HG03060 (cell line): Measurements from ENCODE around the gene MYH4.

Source experiments
- ATAC-seq: cut with Tn5 transposase; IDR thresholded peaks from one replicate; pipeline ENCODE4 v1.9.1; 2021; ENCODE audit warnings: low read depth, moderate number of reproducible peaks; ENCODE audit not compliant: unreplicated experiment

The MYH4 gene

DNA sequence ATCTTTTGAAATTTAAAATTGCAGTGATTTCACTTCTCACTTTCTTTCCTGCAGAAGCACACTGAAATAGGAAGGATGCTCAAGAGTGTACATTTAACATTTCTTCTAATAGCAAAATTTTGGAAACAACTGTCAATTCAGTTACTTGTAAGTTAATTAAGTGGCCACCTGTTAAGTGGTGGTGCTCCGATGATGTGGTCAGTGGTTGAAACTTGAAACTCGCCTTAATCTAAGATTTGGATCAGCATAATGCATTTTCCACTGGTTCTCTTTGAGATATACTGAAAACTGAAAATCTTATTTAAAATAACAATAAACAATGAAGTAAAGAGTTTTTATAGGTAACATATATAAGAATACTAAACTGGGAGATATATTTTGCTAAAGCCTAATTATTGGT, 40.6 kb downstream of the MYH4 start:
- ATAC-seq: no peak

DNA sequence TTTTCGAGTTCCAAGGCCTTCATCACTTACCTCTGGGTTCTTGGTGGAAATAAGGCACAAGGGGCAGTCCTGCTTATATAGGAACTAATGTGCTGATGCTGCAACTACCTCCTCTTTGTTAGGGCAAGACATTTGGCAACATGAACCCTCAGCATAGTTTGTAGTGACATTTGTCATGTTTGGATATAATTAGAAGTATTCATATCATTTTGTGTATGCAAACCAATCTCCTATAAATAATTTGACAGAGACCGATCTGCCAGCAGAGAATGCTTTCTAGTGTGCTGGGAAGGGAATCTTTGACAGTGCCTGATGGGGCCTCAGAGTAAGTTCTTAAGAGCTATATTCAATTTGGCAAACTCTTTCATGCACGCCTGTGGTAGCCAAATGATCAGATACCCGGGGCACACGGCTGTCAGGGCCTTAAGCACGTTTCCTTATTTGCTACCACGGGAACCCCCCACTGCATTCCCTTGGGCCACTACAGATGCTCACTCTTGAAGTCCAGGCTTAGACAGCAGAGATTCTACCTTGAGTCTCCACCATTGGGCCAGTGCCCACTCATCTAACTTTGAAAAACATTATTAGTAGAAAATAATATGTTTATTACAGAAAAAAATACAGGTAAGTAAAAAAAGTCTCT, 47.3 kb downstream of the MYH4 start, which contains the start of gene MYH8:
Gene MYH8 (minus strand): TSS at position 51 of the 643 bp plus-strand sequence. CDS start 1,723 bp downstream, outside the sequence.
- ATAC-seq: no peak

DNA sequence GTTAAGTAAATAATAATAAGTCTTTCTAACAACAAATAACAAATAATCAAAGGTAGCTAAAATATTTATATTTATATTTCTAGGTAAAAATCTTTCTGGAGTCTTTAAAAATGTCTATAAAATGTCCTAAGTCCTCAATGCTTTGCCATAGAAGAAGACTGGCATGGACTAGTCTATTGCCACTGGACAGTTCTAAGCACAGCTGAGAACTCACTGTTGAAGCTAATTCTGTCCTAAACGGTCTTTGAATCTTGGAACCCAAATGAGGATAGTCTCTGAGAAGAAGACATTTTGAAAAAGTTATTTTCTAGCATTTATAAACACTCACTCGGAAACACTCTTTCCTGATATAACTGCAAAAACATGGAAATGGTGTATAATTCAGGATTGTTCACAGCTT, 48.1 kb downstream of the MYH4 start:
- no peak for ATAC-seq

DNA sequence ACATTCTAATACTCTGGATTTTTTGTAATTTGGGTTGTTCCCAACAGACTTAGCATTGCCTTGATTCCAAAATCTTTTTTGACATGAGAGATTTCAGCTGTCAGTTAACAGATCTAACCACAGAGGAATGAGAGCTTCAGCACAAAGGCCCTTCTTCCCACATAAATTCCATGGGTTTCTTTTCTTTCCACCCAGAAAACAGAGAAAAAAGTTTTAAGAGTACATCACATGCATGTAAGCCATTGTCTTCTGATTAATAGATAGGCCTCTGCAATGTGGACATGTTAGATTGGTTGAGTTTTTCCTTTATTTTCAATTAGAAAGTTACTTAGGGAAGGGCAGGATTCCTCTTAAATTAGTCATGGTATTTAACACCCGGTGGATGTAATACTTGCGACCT, 48.5 kb downstream of the MYH4 start:
- no peak for ATAC-seq

DNA sequence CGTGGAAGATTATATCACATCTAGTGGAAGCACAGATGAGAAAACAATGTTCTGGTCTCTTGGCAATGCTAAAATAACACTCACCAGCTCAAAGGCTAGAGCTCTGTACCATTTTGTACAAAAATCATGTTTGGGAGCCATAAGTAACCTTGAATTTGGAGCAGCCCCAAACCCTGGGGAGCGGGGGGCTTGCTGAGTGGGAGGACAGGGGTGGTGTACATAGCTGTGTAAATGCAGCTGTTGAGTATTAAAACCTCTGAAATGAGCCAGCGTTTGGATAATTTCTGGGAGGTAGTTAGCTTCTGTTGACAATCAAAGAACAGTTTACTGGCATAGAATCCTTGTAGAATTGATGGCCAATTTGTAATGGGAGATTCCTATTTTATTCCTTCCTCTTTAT, 51.9 kb downstream of the MYH4 start:
- ATAC-seq: no peak

DNA sequence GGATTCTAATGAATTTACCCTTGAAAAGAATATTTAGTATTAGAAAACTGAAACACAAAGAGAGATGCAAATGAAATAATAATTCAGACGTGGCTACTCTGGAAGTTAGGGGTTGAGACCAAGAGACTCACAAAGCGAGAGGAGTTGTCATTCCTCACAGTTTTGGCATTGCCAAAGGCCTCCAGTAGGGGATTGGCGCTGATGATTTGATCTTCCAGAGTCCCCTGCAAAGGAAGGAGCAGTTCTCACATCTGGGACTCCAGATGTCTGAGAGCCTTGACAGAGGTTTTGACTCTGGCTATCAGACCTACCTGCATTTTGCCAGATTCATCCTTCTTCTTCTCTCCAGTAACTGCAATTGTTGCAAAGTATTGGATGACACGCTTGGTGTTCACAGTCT, 54.2 kb downstream of the MYH4 start:
- ATAC-seq: no peak

DNA sequence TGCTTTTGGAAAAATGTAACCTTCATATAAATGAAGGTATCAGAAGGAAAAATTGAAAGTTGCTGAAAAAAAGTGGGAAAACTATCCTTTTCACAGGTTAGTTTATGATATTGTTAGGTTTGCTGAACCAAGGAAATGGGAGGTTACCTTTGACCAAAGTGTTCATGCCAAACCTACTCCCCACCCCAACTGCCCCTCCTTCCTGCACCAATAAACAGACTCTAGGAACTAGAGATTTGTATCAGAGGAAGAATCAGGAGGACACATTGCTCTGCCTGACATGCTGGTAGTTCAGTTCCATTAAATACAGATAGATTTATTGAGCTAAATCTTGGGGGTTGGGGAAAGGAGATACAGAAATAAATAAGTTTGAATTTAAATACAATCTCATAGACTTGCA, 65.8 kb downstream of the MYH4 start:
- no peak for ATAC-seq

DNA sequence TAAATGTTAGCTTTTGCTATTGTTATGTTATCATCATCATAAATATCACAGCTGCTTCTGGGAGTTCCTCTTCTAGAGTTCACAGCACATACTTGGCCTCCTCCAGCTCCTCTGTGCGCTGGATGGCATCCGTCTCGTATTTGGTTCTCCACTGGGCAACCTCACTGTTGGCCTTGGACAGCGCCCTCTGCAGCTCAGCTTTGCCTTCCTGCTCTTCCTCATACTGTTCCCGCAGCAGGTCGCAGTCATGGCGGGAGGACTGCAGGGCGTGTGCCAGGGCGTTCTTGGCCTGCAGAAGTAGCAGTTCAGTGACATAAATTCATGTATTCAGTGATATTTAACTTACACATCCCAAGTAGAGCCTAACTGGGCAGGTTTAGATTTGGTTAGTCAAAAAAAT, 71.0 kb downstream of the MYH4 start:
- ATAC-seq: no peak

DNA sequence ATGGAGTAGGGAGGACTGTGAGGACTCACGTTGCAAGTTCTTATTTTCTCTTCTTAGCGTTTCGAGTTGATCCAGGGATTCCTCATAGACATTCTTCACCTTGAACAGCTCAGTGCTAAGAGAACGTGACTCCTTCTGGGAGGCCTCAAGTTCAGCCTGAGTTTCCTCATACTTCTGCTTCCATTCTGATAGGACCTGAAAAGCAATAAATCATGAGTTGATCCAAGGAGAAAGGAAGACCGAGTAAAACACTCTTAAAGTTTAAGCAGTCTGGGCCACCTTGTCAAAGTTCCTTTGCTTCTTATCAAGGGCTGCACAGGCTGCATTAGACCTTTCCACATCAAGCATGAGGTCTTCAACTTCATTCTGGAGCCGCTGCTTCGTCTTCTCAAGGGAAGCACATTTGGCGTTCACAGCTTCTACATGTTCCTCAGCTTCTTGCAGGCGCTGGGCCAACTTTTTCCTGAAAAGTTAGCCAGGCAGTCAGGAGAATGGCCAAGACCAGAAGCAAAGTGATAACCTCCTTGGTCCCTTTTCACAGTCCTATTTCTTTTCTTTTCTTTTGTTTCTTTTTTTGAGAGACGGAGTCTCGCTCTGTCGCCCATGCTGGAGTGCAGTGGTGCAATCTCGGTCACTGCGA, 72.7 kb downstream of the MYH4 start:
- no peak for ATAC-seq

DNA sequence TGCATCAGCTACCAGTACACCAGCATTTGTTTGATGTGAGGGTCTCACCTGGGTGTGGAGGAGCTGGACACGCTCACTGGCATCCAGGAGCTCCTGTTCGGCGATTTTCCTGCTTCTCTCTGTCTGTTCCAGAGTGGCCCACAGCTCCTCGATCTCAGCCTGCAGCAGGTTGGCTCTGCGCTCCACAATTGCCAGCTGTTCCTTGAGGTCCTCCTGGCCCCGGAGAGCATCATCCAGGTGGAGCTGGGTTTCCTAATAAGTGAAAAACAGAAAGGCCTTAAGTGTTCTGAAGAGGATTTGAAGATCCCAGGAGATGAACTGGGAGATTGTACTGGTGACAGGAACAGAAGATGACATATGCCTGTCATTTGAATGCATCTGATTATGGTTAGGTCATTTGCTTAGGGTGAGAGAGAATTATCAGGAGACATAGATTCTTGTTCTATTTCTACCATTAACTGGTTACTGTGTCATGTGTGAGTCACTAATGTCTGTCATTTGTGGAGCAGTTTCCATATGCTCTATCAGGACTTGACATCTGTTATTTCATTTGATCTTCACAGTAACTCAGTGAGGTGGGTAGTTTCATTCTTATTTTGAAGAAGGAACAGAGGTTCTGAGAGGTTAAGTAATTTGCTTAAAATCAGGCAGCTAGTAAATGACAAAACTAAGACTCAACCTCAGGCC, 75.0 kb downstream of the MYH4 start:
- ATAC-seq: peak; percentile 73
